HEK293 (cell line): ENCODE measurements around the gene FOXL2NB.

Experiments used
- MYNN ChIP-seq: fragments of 450-650 bp; formaldehyde crosslinking; IDR thresholded peaks from 2 replicates; pipeline ENCODE4 v1.5.1; 2016; ENCODE audit warnings: missing biosample characterization, missing genetic modification characterization, borderline replicate concordance
- OVOL3 ChIP-seq: fragments of 450-650 bp; formaldehyde crosslinking; IDR thresholded peaks from 2 replicates; pipeline ENCODE4 v1.5.1; 2016; ENCODE audit warnings: missing biosample characterization, missing genetic modification characterization
- ZBTB17 ChIP-seq: fragments of 450-650 bp; formaldehyde crosslinking; IDR thresholded peaks from 2 replicates; pipeline ENCODE4 v1.5.1; 2016; ENCODE audit warnings: missing biosample characterization, missing genetic modification characterization
- ZEB2 ChIP-seq: fragments of 450-650 bp; formaldehyde crosslinking; IDR thresholded peaks from 2 replicates; pipeline ENCODE4 v1.5.1; 2016; ENCODE audit warnings: missing biosample characterization, missing genetic modification characterization
- ZNF184 ChIP-seq: fragments of 450-650 bp; IDR thresholded peaks from 2 replicates; pipeline ENCODE4 v1.5.1; 2018; ENCODE audit warnings: missing biosample characterization, mild to moderate bottlenecking, missing genetic modification characterization
- TF ChIP-seq, protein P1 (sequence below): fragments of 450-650 bp; formaldehyde crosslinking; IDR thresholded peaks from 2 replicates; pipeline ENCODE4 v1.5.1; 2016; ENCODE audit warnings: missing biosample characterization, missing genetic modification characterization
- TF ChIP-seq, protein P2 (sequence below): fragments of 450-650 bp; formaldehyde crosslinking; IDR thresholded peaks from 2 replicates; pipeline ENCODE4 v1.5.1; 2016; ENCODE audit warnings: missing biosample characterization, missing genetic modification characterization, borderline replicate concordance
- TF ChIP-seq, protein P3 (sequence below): fragments of 450-650 bp; formaldehyde crosslinking; IDR thresholded peaks from 2 replicates; pipeline ENCODE4 v1.5.1; 2016; ENCODE audit warnings: missing biosample characterization, missing genetic modification characterization, low read depth

DNA sequence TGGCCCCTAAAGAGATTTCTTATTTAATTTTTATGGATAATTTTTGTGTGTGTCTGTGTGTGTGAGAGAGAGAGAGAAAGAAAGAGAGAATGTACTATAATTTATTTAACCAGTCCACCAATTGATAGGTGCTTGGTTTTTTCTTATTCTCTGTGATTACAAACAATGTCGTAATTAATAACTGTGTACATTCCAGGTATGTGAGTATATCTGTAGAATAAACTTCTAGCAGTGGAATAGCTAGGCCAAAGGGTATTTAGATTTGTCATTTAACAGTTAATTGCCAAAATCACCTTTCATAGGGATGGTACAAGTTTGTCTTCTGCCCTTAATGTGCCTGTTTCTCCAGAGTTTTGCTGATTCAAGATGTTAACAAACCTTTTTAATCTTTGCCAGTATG lies 35.4 kb upstream of the FOXL2NB start:
- TF ChIP-seq, protein P1, sequence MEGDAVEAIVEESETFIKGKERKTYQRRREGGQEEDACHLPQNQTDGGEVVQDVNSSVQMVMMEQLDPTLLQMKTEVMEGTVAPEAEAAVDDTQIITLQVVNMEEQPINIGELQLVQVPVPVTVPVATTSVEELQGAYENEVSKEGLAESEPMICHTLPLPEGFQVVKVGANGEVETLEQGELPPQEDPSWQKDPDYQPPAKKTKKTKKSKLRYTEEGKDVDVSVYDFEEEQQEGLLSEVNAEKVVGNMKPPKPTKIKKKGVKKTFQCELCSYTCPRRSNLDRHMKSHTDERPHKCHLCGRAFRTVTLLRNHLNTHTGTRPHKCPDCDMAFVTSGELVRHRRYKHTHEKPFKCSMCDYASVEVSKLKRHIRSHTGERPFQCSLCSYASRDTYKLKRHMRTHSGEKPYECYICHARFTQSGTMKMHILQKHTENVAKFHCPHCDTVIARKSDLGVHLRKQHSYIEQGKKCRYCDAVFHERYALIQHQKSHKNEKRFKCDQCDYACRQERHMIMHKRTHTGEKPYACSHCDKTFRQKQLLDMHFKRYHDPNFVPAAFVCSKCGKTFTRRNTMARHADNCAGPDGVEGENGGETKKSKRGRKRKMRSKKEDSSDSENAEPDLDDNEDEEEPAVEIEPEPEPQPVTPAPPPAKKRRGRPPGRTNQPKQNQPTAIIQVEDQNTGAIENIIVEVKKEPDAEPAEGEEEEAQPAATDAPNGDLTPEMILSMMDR (tag by site-specific recombination): no peak
- TF ChIP-seq ZNF184 (tag by site-specific recombination): no peak
- TF ChIP-seq, protein P2, sequence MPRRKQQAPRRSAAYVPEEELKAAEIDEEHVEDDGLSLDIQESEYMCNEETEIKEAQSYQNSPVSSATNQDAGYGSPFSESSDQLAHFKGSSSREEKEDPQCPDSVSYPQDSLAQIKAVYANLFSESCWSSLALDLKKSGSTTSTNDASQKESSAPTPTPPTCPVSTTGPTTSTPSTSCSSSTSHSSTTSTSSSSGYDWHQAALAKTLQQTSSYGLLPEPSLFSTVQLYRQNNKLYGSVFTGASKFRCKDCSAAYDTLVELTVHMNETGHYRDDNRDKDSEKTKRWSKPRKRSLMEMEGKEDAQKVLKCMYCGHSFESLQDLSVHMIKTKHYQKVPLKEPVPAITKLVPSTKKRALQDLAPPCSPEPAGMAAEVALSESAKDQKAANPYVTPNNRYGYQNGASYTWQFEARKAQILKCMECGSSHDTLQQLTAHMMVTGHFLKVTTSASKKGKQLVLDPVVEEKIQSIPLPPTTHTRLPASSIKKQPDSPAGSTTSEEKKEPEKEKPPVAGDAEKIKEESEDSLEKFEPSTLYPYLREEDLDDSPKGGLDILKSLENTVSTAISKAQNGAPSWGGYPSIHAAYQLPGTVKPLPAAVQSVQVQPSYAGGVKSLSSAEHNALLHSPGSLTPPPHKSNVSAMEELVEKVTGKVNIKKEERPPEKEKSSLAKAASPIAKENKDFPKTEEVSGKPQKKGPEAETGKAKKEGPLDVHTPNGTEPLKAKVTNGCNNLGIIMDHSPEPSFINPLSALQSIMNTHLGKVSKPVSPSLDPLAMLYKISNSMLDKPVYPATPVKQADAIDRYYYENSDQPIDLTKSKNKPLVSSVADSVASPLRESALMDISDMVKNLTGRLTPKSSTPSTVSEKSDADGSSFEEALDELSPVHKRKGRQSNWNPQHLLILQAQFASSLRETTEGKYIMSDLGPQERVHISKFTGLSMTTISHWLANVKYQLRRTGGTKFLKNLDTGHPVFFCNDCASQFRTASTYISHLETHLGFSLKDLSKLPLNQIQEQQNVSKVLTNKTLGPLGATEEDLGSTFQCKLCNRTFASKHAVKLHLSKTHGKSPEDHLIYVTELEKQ (tag by site-specific recombination): no peak
- no peak for TF ChIP-seq MYNN (tag by site-specific recombination)
- TF ChIP-seq, protein P3, sequence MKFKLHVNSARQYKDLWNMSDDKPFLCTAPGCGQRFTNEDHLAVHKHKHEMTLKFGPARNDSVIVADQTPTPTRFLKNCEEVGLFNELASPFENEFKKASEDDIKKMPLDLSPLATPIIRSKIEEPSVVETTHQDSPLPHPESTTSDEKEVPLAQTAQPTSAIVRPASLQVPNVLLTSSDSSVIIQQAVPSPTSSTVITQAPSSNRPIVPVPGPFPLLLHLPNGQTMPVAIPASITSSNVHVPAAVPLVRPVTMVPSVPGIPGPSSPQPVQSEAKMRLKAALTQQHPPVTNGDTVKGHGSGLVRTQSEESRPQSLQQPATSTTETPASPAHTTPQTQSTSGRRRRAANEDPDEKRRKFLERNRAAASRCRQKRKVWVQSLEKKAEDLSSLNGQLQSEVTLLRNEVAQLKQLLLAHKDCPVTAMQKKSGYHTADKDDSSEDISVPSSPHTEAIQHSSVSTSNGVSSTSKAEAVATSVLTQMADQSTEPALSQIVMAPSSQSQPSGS: no peak
- no peak for TF ChIP-seq OVOL3 (tag by site-specific recombination)
- no peak for TF ChIP-seq ZBTB17 (tag by site-specific recombination)
- TF ChIP-seq ZEB2 (tag by site-specific recombination): no peak
